Activated CD4-positive, alpha-beta T cell treated with anti-CD3 and anti-CD28 coated beads for 1 hour (primary cell): ENCODE data around the gene CHRDL2.
A peak's percentile ranks its signal among the peaks of the same experiment; 100 is the strongest.

Experiments used
- DNase-seq: peaks from one replicate; pipeline ENCODE4 v3.0.0-alpha.2; 2020

CHRDL2 gene

DNA sequence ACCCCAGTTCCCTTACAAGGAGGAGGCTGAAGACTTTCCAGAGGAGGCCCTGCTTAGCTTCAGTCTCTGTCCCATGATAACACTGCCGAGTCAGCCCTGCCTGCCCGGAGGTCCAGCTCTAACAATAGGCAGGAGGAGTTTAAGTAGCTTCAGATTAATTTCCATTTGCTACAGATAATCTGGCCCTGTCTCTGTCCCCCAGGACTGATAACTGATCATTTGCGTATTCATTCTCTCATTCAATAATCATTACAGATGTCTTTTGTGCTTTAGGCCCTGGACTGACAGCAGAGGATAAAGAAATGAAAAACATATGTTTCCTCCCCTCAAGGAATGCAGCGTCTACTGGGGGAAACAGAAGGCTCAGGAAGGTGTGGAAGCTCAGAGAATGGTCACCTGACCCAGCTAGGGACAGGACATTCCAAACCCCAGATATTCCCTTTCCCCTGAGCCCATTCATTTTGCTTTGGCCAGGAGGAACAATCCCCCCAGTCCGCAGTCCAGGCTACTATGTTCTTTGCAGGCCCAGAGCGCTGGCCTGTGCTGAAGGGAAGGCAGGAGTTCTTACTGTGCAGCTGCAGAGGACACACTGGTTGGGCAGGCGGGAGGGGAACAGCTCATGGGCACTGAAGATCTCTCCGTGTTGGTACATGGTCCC, 20.8 kb downstream of the CHRDL2 start:
- DNase-seq, result no peak

DNA sequence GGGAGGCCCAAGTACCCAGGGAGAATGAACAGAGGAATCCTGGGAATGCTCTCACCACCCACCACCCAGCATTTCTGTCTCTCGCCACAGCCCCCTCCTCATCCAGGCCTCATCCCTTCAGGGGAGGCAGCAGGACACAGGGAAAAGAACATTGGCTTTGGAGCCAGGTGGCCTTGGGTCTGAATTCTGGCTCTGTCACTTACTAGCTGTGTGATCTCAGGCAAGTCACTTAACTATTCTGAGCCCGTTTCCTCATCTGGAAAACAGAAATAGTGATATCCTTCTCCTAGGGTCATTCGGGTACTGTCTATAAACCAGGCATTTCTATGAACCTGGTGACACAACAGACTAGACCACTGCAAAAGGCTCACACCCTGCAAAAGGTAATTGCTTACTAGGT, 22.1 kb downstream of the CHRDL2 start:
- no peak for DNase-seq

DNA sequence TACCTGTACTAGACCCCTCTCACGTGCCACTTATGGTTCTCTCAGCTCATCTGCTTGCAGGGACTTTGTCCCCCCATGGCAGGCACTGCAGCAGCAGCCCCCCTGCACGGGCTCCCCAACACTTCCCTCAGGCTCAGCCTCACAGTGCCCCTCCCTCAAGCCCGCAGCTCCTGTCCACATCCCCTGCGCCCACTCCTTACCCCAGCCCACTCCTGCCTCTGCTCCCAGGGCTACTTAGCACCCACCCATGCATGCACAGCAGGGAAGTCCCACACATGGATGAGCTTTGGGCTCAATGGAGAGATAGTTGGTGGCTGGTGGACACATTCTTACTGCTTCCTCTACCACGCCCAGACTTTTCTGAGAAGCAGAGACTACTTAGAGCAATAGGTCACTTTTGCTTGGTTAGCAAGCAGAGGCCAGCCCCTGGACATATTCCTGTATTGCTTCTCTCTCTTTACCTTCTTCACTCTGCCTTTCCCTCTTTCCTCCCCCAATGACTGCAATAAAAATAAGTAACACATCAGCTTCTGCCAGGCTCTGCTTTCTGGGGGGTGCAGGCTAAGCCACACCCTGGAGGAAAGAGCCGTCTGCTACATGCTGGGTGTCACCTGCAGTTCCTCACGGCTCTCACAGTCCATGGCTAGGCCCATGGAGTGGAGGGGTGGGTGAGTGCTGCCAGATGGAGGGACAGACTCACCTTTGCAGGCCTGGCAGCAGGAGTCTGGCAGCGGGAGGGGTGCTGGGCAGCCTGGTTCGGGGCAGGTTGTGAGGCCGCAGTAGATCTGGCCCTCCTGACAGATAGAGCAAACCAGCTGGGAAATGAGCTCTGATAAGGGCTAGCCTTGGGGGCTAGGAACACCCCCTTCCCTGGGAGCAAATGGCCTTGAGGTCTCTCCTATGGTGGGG, 23.4 kb downstream of the CHRDL2 start:
- no peak for DNase-seq

DNA sequence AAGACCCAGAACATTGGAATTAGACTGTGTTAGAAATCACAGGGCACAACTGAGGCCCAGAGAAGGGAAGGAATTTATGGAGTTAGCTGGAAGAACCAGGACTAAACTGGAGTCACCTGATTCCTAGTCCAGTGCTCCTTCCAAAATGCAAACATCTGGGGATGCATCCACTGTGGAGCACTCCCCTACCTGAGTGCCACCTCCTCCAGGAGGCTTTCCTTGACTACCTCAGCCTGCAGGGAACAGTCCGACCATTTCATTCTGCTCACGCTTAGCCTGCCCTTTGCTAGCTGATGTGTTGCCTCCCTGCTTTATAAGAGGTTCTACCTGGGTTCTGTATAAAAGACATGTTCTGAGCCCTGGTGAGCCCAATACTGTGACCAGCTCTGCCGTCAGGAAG, 24.0 kb downstream of the CHRDL2 start:
- DNase-seq, result no peak

DNA sequence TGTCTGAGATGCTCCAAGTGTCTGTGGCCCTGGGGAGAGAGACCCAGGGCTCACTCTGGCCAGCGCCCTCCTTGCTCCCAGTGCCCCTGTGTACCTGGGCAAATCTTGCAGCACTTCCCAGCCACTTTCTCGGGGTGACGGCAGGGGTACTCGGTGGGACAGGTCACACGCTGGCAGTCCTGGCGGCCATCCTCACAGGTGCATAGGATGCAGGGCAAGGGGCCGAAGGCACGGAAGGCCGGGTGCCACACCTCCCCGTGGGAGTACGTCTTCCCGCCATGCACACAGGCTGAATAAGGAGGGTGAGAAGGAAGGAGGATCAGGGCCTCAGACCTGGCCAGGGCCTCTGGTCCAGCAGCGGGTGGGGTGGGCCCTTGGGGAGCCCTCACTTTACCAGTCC, 28.0 kb downstream of the CHRDL2 start:
- DNase-seq, result no peak

DNA sequence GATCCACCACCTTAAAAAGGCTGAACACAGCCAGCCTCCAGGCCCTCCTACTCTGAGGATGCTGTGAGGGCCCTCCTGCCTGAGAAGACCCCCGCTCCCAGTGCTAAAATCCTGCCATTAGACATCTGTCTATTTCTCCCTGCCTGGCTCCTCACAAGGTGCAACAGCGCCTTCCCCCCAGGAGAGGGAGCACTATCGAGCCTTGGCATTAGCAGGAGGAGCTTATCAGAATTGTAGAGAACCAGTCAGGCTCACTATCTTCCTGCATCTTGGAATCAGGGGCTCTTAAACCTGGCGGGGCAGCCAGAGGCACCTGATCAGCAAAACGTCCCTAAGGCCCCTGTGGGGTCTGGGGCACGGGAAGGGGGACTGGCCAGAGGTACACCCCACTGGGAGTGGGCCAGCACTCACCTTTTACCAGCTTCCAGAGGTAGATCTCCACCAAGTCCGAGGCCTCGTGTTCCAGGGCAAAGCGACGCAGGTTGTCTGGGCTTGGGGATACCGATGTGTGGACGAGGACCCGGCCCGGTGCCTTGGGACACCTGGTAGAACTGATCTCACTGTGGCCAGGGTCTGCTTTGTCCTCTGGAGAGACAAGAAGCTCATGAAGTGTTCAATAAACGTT, 28.7 kb downstream of the CHRDL2 start:
- DNase-seq, result peak; percentile 31

DNA sequence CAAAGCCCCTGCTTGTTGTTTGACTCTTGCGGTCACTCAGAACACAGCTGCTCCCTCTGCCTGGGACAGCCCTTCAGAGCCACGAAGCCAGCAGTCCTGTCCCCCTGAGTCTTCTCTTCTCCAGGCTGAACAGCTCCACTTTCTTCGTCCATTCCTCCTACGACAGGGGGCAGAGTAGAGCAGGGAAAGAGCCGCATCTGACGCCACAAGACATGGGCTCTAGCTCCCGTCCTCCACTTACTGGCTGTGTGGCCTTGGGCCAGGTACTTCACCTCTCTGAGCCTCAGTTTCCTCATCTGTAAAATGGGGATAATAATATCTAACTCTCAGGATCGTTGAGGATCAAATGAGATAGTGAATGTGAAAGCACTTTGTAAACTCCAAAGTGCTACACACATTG, 29.9 kb downstream of the CHRDL2 start:
- DNase-seq, result no peak

DNA sequence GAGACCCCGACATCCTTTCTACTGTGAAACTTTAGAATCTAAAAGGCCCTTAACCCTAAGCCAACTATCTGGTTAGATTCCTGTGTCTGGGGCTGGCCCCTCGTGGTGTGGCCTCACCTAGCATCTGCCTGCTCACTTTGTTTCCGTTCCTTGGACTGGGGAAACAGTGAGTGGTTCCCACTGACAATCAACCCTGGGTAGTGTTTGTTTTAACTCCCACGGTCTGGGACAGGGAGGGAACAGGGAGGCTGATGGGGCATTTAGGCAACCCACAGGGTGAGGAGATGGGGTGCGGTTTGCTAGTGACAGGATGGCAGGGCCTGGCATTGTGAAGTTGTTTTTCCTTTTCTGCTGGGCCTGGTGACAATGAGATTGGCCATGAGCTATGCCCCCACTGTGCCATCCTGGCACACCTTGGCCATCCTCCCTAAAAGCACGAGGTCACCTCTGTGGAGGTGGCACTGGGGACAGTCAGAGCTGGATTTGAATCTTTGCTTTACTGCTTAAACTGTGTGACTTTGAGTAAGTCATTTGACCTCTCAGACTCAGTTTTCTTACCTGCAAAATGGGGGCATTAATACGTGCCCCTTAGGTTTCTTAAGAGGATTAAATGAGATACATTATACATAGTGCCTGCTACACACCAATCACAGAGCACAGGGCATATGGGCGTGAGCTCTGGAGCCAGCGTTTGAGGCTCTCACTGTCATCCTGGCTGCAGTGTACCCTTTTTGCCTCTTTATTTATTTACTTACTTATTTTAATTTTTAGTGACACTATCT, 31.4 kb downstream of the CHRDL2 start:
- DNase-seq, result no peak

DNA sequence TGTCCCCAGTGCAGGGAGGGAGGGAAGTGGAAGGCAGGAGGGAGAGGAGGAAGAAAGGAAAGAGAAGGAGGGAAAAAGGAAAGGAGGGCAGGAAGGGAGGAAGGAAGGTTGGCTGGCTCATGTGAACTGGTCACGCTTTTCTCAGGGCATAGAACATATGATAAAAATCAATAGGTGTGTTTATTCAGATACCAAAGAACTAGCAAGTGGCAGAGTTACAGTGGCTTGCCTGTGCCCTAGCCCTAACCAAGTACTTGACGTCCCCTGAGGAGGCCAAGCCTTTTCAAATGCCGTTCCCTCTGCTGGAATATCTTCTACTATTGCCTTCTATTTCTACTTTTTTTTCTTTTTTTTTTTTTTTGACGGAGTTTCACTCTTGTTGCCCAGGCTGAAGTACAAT, 33.5 kb downstream of the CHRDL2 start:
- no peak for DNase-seq

DNA sequence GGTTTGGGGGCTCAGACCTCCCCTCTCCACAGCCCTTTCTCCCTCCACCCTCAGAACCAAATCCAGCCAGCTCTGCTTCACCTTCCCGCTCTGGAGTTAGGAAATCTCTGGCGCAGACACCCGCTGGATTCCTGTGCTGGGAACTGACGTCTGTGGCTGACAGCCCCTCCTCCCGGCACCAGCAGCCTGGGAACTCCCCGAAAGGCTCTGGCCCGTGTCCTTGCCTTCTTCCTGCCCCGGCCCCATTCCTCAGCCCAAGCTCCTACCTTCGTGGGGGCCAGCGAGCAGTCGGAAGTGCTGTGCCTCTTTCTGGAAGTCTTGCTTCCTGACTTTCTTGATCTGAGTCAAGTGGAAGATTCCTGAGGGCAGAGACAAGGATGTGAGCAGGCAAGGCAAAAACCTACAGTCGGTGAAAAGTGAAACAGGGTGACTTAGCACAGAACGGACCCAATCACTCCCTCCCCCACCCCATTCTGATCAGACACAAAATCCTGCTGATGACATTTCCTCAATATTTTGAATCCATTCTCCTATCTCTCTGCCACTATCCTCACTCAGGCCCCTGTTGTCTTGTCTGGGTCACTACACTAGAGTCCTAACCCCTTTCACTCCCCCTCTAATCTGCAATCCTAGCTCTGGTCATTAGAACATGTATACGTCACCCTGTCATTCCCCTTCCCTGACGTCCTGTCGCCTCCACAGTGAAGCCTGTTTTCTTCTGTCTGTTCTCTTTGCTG, 34.1 kb downstream of the CHRDL2 start:
- DNase-seq, result no peak

DNA sequence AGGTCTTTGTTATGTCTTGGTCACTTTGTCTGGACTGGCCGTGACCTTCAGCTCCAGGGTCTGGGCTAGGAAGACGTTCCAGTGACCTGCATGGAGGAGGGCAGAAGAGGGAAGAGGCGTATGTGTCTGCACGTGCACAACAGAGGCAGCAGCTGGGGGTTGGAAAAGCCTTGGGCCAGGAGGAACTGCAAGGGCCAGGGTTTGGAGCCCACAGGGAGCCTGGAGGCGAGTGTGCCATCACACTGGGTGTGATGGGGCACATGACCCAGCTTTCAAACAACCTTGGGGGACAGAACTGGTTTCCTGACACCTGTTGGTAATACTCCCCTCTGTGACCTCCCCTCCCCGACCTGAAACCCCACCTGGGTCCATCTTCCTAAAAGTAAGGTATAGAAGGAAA, 34.7 kb downstream of the CHRDL2 start:
- DNase-seq, result no peak

DNA sequence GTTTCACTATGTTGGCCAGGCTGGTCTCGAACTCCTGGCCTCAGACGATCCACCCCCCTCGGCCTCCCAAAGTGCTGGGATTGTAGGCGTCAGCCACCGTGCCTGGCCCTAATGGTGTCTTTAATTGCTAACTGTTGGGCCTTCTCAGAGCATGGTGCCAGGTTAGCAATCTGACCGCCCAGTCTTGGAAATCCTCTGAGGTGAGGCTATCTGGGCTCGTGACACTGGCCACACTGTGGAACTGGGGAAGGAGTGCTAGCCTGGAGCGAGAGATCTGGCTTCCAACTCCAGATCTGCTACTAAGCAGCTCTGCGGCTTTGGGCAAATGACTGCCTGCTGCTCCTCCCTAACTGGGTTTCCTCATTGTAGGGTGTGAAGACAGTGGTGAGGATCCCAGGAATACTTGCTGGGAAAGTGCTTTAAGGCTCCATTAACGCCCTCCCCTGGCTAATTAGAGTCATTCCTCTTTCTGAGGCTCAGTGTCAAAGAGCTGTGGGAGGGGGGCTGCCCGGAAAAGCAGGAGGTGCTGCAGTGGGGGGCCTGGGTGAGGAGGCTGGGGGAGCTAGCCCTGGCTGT, 35.4 kb downstream of the CHRDL2 start:
- no peak for DNase-seq

DNA sequence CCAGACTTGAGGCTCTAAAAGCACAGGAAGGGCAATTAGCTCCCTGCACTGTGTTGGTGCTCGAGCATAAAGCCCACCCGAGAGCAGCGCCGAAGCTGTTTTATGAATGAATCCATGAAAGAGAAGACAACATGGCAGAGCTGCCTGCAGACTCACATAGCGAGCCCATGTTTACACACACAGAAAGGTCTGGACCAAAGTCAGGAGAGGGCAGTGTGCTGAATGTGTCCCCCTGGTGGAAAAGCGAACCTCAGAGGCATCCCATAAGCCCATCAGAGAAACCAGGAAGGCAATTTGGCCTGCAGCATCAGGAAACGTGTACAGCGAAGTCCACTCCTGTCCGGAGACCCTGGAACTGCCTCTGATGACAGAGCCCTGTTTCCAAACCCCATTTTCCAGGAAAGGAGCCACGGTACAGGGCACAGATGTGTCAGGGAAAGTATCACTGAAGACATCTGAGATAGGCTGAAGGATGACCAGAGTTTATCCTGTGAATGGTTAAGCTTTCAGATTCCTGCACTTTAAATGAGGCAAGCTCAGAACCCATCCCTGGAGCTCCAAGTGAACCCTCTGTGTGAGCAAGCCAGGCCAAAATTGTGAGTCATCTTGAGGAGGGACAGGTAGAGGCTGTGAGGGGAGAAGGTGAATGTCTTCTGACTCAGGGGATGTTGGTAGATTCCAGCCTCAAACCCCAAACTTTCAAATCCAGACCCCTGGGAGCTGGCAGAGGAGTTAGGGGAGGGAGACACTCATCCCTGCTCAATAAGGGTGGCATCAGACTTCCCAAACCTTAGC, 36.9 kb downstream of the CHRDL2 start:
- DNase-seq, result no peak

DNA sequence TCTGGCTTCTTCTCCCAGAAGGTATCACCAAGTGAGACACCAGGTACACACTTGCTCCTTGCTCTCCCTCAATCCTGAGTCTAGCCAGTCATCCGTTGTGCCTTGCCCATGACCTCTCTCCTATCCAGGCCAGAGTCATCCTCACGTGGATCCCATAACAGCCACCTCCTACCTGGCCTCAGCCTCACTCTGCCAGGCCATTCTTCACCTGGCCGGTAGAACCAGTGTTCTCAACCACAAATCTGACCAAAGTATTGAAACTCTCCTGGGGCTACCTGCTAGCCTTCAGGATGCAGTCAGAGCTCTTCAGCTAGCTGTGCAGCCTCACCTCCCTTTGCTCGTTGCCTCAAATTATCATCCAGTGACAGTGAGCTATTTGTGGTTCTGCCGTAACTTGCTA, 37.7 kb downstream of the CHRDL2 start:
- DNase-seq, result no peak

DNA sequence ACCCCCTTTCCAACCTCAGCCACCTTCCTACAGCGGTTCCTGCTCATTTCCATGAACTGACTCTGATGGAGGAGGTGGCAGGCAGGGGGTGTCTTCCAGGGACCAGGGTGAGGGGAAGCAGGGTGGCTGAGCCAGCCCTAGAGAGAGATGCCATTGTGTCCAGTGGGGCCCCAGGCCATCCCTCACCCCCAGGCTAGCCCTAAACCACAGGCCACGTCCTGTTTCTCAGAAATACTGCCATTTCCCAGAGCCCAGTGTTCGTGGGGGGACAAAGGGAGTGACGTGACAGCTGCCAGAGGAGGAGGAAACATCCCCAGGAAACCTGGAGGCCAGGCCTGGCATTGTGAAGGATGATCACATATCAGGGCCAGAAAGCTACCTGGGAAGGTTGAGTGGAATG, 39.5 kb downstream of the CHRDL2 start:
- DNase-seq, result no peak

DNA sequence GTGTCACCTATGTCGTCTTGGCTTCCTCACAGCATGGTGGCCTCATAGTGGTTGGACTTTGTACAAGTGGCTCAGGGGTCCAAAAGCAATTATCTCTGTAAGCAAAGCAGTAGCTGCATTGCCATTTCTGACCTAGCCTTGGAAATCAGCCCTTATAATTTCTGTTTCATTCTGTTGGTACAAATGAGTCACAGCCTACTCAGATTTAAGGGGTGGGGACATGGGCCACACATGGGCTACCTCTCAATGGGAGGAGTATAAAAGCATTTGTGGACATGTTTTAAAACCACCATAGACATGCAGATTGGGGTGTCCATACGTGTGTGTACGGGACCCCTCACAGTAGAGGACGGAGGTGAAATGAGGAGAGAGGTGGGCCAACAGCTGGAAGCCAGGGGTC, 41.6 kb downstream of the CHRDL2 start:
- DNase-seq, result no peak

DNA sequence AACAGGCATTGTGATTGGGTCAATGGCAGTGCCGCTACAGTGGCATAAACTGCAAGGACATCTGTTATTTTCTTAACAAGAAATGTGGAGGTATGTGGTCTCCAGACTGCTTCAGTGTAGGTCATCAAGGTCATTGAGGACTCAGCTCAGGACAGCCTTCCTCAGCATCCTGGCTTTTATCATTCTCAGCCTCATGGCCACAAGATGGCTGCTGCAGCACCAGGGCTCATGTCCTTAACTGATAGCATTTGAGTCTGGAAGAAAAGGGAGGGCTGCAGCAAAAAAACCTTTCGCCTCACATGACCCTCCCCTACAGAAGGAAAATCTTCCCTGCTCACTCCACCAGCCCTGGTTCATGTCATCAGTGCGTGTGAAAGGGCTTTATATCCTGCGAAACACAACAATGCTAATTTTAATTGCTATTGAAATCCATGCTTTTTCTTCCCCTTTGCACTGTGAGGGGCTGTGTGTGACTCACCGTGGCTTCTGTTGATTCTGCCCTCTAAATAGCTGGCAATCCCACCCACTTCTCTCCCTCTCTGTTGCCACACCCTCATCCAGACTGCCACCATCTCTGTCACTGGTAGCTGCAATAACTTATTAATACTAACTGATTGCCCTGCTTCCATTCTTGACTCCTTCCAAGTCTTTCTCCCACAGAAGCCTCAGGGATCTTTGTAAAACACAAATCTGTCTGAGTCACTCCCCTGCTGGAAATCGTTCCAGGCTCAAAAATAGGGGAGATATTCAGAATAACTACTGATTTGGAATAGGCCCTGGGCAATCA, 43.8 kb downstream of the CHRDL2 start:
- DNase-seq, result no peak

DNA sequence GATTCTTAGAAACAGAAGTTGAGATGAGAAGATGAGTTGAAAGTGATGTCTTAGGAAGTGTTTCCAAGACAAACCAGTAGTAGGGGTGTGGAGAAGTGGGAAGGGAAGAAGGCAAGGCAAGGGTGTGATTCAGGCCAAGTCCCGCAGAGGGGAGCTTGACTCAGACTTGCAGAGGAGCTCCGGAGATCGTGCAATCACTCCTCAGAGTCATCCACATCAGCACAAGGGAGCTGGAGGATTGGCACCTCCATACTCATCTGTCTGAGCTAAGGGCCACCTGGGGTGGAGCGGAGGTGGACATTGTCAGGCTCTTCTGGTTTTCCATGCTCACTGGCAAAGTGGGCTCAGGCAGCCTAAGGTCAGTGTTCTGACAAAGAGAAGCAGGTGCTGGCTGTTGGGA, 44.4 kb downstream of the CHRDL2 start:
- no peak for DNase-seq

DNA sequence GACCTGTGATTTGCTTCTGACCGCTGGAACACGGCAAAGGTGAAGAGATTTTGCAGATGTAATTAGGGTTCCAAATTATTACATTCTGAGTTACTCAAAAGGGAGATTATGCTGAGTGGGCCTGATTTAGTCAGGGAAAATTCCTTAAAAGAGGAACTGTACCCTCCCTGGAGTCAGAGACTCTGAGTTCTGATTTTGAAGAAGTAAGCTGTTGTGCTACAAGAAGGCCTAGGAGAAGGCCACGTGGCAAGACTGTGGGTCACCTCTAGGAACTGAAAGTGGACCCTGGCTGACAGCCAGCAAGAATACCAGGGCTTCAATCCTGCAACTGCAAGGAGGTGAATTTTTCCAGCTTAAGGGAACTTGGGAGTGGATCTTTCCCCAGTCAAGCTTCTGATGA, 45.3 kb downstream of the CHRDL2 start:
- DNase-seq, result no peak

DNA sequence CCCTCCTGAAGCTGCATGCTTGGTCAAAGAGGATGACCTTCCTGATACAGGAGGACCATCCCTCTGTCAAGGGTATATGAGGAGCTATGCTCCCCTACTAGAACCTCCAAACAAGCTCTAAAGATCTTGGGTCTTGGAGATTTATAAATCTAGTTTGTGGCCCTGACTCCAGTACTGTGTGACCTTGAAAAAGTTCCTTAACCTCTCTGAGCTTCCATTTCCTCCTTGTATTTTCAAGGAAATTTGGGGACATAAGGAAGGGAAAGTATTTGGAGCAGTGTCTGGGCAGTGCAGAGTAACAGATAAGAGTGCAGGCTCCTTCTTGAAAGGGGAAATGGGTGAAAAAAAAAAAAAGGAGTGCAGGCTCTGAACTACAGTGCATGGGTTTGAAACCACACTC, 45.9 kb downstream of the CHRDL2 start:
- no peak for DNase-seq

DNA sequence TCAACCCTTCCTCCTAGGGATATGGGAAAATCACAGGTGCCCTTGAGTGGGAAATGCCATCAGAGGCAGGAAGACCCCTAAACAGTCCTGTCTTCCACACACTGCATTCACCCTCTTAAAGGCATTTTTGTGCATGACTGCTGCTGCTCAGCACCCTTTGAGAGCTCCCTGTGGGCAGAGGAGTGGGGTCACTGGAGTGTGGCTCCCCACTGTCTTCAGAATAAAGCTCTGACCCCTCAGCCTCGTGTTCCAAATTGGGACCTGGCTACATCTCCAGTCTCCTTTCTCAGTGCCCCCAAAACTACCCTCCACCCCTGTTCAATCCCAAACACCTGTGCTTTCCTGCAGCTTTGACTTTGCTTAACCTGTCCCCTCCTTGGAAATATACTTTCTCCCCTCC, 46.6 kb downstream of the CHRDL2 start:
- no peak for DNase-seq
